ENCODE results near the gene GAS2. TPM values are rescaled to one million over a fixed set of nuclear protein-coding genes. Genes with fewer than 3 reads are reported as not detected.

Gene GAS2
- total RNA-seq (ENCODE audit: low replicate concordance): 0.59 and 0.68 TPM in 2 replicates

DNA sequence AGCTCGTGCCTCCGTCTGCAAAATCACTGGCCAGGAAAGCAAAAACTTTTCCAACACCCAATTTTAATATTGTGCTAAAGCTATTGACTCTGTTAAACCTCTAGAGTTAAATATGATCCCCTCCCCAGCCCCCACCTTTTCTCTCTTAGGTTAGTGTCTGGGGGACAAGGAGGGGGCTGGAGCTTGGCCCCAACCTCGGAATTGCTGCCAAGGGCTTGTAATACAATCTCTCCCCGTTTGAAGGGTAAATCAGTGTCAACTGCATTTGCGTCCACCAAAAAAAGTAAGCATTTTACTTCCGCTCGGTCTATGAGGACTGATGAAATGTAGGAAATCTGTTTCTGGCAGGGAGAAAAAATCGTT is at the start of gene GAS2:
Gene GAS2 (plus strand): TSS at position 287 of the 363 bp plus-strand sequence. CDS start 8,259 bp downstream, outside the sequence.

GRCh38 chr11:22625448-22626287 is 40.7 kb upstream of the GAS2 start, which contains the start of gene FANCF:
Gene FANCF (minus strand): TSS chr11:22625823. CDS start chr11:22625810, 13 bp downstream.

DNA sequence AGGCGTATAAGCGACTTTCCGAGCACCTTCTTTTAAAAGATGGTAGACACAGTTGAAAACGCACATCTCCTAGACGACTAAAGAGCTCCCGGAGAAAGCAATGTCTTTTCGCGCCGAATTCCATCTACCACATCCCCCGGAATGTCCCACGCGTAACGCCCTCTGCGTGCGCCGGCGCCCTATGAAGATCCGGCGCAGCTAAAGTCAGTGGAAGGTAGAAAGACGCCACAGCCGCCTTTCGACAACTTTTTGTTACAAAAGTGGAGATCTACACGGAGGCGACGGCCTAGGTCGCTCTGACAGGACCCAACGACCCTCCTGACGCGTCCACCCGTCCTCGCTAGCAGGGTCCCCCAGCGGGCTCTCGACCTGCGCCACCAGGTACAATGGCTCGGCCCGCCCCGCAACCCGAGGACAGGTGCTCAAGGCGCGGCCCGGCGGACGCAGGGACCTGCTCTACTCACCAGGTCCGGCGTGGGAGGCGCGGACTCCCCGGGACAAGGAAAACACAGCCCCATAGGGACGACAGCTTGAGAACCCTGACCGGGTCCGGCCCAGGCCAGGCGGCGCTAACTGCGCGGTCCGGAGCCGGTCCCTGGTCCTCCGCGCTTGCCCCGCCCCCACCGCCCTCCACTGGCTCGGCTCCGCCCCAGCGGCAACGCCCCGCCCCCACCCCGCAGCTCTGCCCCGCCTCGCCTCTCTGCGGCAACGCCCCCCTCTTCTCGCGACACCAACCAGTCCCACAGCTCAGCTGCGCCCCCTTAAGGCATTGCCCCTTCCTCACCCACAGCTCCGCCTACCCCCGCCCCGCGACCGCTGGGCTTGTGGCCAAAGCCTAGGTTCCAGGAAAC is 163.0 kb downstream of the GAS2 start, which contains the start of gene SVIP:
Gene SVIP (minus strand): TSS at position 571 of the 851 bp plus-strand sequence. CDS start 53 bp downstream, at position 518.

GRCh38 chr11:22860241-22860640 is 193.8 kb downstream of the GAS2 start, which contains the start of gene CCDC179:
Gene CCDC179 (minus strand): TSS chr11:22860474. CDS start chr11:22860421, 53 bp downstream.

Other genes with a start within 250 kb of the GAS2 start
- gene FANCF, start 40.8 kb upstream of the GAS2 start, total RNA-seq (ENCODE audit: low replicate concordance): 2.6 and 8.0 TPM in 2 replicates
- gene SVIP, start 163.2 kb downstream of the GAS2 start, total RNA-seq (ENCODE audit: low replicate concordance): 0.23 and 33.6 TPM in 2 replicates
- 4.3 TPM in 1 of 2 replicates, not detected in the other for gene CCDC179, start 193.9 kb downstream of the GAS2 start, total RNA-seq (ENCODE audit: low replicate concordance)

All from smooth muscle cell of the coronary artery (primary cell).